ENCODE data around the gene TMEM82.

The TMEM82 gene

DNA sequence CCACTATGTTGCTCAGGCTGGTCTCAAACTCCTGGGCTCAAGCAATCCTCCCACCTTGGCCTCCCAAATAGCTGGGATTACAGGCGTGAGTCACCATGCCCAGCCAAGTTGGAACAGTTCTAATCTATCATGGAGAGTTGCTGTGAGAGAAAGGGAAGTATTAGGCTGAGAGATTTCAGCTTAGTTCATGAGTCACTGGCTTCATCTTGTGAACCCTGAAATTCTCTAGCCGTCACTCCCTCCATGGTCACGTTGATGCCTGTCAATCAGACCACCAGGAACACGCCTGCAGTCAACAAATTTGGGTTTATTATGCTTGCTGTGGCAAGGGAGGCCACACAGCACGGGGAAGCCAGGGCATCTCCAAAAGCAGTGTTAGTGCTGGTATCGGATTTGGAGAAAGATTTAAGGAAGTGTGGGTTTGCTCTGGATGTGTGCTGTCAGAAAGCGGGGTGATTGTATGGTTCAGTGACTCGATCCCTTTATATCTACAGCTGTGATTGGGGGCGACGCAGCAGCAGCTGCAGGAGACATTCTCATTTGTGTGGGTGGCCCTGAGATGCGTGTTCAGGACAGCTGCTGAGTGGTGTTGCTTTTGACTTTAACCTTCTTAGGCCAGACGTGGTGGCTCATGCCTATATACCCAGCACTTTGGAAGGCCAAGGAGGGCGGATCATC lies 46.5 kb downstream of the TMEM82 start:
- no peak for DNase-seq (ENCODE audit: low spot score)

DNA sequence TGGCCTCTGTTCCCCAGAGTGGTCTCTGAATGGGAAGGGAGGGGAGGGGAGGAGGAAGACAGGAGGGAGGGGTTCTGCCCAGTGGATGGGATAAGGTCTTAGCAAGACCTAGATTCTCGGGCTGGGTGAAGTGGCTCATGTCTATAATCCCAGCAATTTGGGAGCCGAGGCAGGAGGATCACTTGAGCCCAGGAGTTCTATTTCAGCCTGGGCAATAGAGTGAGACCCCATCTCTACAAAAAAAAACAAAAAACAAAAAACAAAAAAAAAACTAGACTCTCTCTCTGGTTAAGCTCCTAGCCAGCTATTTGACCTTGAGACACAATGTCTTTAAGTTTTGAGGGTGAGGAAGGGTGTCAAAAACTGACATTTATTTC lies 53.8 kb downstream of the TMEM82 start:
- DNase-seq (ENCODE audit: low spot score) = no peak

Measured in AG08396 (cell line).